ENCODE measurements around the gene FFAR4.
"Not testable (repeated sequence)": the region's sequence is repeated elsewhere in the genome, so short reads cannot be mapped to it uniquely, and the experiment has no call there.

Gene FFAR4

GRCh38 chr10:93566435-93567276 is at the start of gene FFAR4:
Gene FFAR4, plus strand, starts transcription at chr10:93566665. Its CDS starts 56 bp downstream, at chr10:93566721.
- no peak for DNase-seq

- DNase-seq: no peak
These were observed 47.9 kb upstream of the FFAR4 start for GRCh38 chr10:93518531-93518930.

GRCh38 chr10:93535293-93535692 is 31.2 kb upstream of the FFAR4 start:
- no peak for DNase-seq

- not testable (repeated sequence) for DNase-seq
These were observed 25.6 kb upstream of the FFAR4 start for GRCh38 chr10:93540871-93541270.

GRCh38 chr10:93541402-93542357 is 24.8 kb upstream of the FFAR4 start:
- no peak for DNase-seq

- no peak for DNase-seq
These were observed 24.1 kb upstream of the FFAR4 start for GRCh38 chr10:93542358-93542791.

GRCh38 chr10:93546995-93547394 is 19.5 kb upstream of the FFAR4 start:
- not testable (repeated sequence) for DNase-seq

- DNase-seq: no peak
These were observed 18.9 kb upstream of the FFAR4 start for GRCh38 chr10:93547522-93547921.

- DNase-seq: no peak
These were observed 17.9 kb upstream of the FFAR4 start for GRCh38 chr10:93548376-93549071.

GRCh38 chr10:93550606-93551005 is 15.9 kb upstream of the FFAR4 start:
- no peak for DNase-seq

GRCh38 chr10:93552780-93553179 is 13.7 kb upstream of the FFAR4 start:
- DNase-seq: no peak

GRCh38 chr10:93553482-93554315 is 12.8 kb upstream of the FFAR4 start:
- no peak for DNase-seq

GRCh38 chr10:93554316-93554663 is 12.2 kb upstream of the FFAR4 start:
- no peak for DNase-seq

- peak; percentile 63 for DNase-seq
These were observed 11.6 kb upstream of the FFAR4 start for GRCh38 chr10:93554760-93555432.

- DNase-seq: no peak
These were observed 7.0 kb upstream of the FFAR4 start for GRCh38 chr10:93559490-93559889.

GRCh38 chr10:93560541-93560940 is 5.9 kb upstream of the FFAR4 start:
- DNase-seq: no peak

- no peak for DNase-seq
These were observed 1.0 kb upstream of the FFAR4 start for GRCh38 chr10:93565446-93565845.

- DNase-seq: no peak
These were observed 1.0 kb downstream of the FFAR4 start for GRCh38 chr10:93567277-93568104.

- DNase-seq: no peak
These were observed 1.6 kb downstream of the FFAR4 start for GRCh38 chr10:93568105-93568390.

- no peak for DNase-seq
These were observed 3.9 kb downstream of the FFAR4 start for GRCh38 chr10:93570383-93570782.

- DNase-seq: no peak
These were observed 6.1 kb downstream of the FFAR4 start for GRCh38 chr10:93572606-93573005.
